Neutrophil (primary cell): ENCODE data around the gene ZAR1.

Experiments
- H3K27ac ChIP-seq: fragments of 200-600 bp; sonication (generic); 2 replicates; pipeline ENCODE4 v1.5.1; 2016; ENCODE audit warnings: mild to moderate bottlenecking, moderate library complexity
- H3K27me3 ChIP-seq: fragments of 200-600 bp; sonication (generic); 2 replicates; pipeline ENCODE4 v1.6.0; 2016; ENCODE audit warnings: mild to moderate bottlenecking
- H3K36me3 ChIP-seq: fragments of 200-600 bp; sonication (generic); 2 replicates; pipeline ENCODE4 v1.5.1; 2017
- H3K4me1 ChIP-seq, 2 experiments: fragments of 200-600 bp in 1 of 2; sonication (generic) in 1 of 2; 1 replicate in 1 of 2; 2 replicates in 1 of 2; pipeline versions ENCODE4 v1.5.1 to v1.6.1; 2013 to 2016; ENCODE audit warnings: low read depth in 1 of 2, low read length in 1 of 2, mild to moderate bottlenecking in 1 of 2, moderate library complexity in 1 of 2; ENCODE audit not compliant: control insufficient read depth in 1 of 2, insufficient read depth in 1 of 2
- H3K4me3 ChIP-seq, 2 experiments: fragments of 200-600 bp in 1 of 2; sonication (generic) in 1 of 2; 1 replicate in 1 of 2; 2 replicates in 1 of 2; pipeline ENCODE4 v1.5.1; 2013 to 2016; ENCODE audit warnings: low read depth in 1 of 2, low read length in 1 of 2, mild to moderate bottlenecking in 1 of 2, moderate library complexity in 1 of 2
- H3K9me3 ChIP-seq: fragments of 200-600 bp; sonication (generic); 2 replicates; pipeline ENCODE4 v1.5.1; 2016
- TF ChIP-seq, protein P1 (sequence below): fragments of 200-600 bp; sonication (generic); IDR thresholded peaks from 2 replicates; pipeline ENCODE4 v1.5.1; 2016; ENCODE audit warnings: antibody characterized with exemption

Gene ZAR1

GRCh38 chr4:48454591-48454990 is 35.5 kb upstream of the ZAR1 start:
- TF ChIP-seq, protein P1, sequence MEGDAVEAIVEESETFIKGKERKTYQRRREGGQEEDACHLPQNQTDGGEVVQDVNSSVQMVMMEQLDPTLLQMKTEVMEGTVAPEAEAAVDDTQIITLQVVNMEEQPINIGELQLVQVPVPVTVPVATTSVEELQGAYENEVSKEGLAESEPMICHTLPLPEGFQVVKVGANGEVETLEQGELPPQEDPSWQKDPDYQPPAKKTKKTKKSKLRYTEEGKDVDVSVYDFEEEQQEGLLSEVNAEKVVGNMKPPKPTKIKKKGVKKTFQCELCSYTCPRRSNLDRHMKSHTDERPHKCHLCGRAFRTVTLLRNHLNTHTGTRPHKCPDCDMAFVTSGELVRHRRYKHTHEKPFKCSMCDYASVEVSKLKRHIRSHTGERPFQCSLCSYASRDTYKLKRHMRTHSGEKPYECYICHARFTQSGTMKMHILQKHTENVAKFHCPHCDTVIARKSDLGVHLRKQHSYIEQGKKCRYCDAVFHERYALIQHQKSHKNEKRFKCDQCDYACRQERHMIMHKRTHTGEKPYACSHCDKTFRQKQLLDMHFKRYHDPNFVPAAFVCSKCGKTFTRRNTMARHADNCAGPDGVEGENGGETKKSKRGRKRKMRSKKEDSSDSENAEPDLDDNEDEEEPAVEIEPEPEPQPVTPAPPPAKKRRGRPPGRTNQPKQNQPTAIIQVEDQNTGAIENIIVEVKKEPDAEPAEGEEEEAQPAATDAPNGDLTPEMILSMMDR = no peak
- no peak overlapping the region for H3K27ac ChIP-seq
- H3K27me3 ChIP-seq = no peaks in the 10 kb centered on the region
- H3K4me3 ChIP-seq = no peak overlapping the region
- no peaks in the 10 kb centered on the region for H3K36me3 ChIP-seq
- H3K9me3 ChIP-seq = no peaks in the 10 kb centered on the region
- H3K4me1 ChIP-seq = no peaks in the 10 kb centered on the region

DNA sequence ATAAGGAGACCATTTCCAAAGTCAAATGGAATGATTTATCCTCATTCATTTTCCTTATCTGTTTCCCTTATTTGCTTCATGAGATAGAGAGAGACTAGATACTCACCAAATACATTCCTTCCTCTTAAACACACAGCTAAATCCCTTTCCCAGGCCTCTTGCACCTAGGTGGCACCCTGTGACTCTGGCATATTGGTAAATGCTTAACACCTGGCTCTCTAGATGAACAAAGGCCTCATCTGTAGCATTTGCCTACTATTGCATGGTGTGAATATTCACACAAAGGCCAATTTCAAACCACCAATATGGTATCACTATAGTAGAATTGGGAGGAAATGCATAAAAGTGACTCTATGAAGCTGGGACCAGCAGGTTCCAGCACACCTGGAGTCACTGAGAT is 29.1 kb upstream of the ZAR1 start:
- Histone ChIP-seq H3K27me3 (no peaks in the 10 kb centered on the region), H3K4me1 (no peaks in the 10 kb centered on the region), H3K36me3 (no peaks in the 10 kb centered on the region), H3K4me3 (no peak overlapping the region), H3K9me3 (no peaks in the 10 kb centered on the region), H3K27ac (no peak overlapping the region)
- TF ChIP-seq, protein P1 = no peak

DNA sequence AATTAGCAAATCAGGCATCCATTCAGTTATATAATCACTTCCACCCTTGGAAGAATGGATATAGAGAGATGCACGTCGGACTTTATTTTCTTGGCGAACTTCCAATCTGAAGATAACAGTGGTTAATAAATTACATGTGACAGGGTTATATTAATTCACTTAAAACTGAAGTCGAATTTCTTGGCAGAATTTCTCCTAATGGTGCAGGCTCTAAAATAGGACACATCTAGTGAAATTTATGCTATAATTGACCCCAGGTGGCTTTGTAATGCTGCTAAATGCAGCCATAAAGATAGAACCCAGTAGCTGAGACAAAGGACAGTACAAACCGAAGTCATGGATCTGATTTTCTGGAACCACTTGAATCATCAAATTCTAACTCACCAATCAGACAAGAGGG is 27.7 kb upstream of the ZAR1 start:
- Histone ChIP-seq H3K4me1 (no peaks in the 10 kb centered on the region), H3K27ac (no peak overlapping the region), H3K9me3 (no peaks in the 10 kb centered on the region), H3K36me3 (no peaks in the 10 kb centered on the region), H3K27me3 (no peaks in the 10 kb centered on the region), H3K4me3 (no peak overlapping the region)
- TF ChIP-seq, protein P1 = no peak

DNA sequence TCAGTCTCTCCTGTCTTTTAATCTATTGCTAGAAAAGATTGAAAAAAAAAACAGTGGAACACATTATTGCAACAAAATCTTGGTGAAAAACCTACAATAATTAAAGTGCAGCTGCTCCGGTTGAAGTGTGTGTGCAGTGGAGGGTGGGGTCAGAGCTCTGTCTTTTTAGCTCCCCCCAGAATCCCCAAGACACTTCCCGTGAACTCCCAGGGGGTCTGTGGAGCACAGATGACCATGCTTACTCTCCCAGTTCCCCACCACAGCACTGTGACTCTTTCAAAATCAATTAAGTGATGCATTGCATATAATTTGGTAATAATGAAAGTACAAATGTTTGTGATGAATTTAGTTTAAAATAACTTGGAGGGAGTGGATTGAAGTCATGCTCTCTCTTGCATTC is 22.6 kb upstream of the ZAR1 start:
- Histone ChIP-seq H3K27me3 (peaks cover 8% of the 10 kb centered on the region), H3K4me1 (no peaks in the 10 kb centered on the region), H3K4me3 (no peak overlapping the region), H3K9me3 (no peaks in the 10 kb centered on the region), H3K36me3 (no peaks in the 10 kb centered on the region), H3K27ac (no peak overlapping the region)
- TF ChIP-seq, protein P1 = no peak

DNA sequence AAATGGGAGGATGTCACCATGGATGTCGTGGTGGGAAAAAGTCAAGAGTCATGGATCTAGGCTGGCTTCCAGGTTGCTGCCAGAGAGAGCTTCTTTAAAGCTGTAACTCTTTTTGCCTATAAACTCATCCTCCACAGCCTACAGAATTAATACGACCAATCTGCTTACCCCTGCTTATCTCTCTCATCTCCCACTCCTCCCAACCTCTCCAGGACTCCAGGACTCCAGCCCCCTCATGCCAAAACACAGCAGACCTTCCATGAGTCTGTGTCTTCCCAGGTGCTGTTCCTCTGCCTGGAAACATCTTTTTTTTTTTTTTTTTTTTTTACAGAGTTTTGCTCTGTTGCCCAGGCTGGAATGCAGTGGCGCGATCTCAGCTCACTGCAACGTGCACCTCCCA is 22.2 kb upstream of the ZAR1 start:
- Histone ChIP-seq H3K27ac (no peak overlapping the region), H3K27me3 (peaks cover 8% of the 10 kb centered on the region), H3K36me3 (no peaks in the 10 kb centered on the region), H3K4me1 (no peaks in the 10 kb centered on the region), H3K4me3 (no peak overlapping the region), H3K9me3 (no peaks in the 10 kb centered on the region)
- TF ChIP-seq, protein P1 = no peak

DNA sequence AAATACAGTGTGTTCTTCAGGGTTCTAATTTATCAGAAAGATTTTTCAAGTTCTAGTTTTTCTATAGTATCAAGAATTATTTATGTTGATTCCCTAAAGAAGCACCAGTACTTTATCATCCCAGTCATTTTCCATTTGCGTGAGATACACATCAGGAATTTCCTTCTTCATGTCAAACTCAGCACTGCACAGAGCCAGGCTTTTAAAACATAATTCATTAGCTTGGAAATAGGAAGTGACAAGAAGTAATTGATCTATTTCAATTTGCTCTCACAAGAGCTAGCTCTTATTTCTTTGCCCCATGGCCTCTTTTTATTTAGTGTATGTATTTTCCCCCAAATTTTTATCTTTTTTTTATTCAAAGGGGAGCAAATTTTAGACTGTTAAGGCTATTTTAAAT is 19.9 kb upstream of the ZAR1 start:
- Histone ChIP-seq H3K36me3 (no peaks in the 10 kb centered on the region), H3K4me1 (no peaks in the 10 kb centered on the region), H3K9me3 (no peaks in the 10 kb centered on the region), H3K4me3 (no peak overlapping the region), H3K27me3 (peaks cover 12% of the 10 kb centered on the region), H3K27ac (no peak overlapping the region)
- TF ChIP-seq, protein P1 = no peak
